ENCODE measurements around the gene RUNX1.

The RUNX1 gene

DNA sequence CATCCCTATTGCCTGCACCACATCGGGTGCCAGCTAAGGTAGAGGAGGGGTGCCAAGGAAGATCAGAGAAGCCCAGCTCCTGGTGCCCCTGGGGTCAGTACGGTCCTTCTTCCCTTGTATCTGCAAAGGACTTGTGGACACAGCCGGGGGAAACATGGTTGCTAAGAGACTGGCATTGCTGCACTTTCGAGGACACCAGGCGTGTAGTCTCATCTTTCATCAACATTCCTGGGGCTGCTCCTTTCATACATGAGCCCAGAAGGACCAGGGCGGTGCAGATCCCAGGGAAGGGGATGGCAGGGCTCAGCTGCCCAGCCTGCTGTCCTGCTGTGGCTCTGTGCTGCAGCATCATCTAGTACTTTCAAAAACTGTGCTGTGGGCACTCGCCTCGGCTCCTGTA lies 61.0 kb downstream of the RUNX1 start:
- TF ChIP-seq, protein P1, sequence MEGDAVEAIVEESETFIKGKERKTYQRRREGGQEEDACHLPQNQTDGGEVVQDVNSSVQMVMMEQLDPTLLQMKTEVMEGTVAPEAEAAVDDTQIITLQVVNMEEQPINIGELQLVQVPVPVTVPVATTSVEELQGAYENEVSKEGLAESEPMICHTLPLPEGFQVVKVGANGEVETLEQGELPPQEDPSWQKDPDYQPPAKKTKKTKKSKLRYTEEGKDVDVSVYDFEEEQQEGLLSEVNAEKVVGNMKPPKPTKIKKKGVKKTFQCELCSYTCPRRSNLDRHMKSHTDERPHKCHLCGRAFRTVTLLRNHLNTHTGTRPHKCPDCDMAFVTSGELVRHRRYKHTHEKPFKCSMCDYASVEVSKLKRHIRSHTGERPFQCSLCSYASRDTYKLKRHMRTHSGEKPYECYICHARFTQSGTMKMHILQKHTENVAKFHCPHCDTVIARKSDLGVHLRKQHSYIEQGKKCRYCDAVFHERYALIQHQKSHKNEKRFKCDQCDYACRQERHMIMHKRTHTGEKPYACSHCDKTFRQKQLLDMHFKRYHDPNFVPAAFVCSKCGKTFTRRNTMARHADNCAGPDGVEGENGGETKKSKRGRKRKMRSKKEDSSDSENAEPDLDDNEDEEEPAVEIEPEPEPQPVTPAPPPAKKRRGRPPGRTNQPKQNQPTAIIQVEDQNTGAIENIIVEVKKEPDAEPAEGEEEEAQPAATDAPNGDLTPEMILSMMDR (IDR thresholded peaks at IDR 0.05; ENCODE audit: low read depth, low read length, missing control alignments): no peak
- no peak overlapping the region for H3K4me3 ChIP-seq (ENCODE audit: low read depth, low read length)
- DNase-seq (ENCODE audit: low read depth): no peak
- in situ Hi-C loops (cut with HindIII; ENCODE audit: low sequenced_read_pairs): no loop called here

DNA sequence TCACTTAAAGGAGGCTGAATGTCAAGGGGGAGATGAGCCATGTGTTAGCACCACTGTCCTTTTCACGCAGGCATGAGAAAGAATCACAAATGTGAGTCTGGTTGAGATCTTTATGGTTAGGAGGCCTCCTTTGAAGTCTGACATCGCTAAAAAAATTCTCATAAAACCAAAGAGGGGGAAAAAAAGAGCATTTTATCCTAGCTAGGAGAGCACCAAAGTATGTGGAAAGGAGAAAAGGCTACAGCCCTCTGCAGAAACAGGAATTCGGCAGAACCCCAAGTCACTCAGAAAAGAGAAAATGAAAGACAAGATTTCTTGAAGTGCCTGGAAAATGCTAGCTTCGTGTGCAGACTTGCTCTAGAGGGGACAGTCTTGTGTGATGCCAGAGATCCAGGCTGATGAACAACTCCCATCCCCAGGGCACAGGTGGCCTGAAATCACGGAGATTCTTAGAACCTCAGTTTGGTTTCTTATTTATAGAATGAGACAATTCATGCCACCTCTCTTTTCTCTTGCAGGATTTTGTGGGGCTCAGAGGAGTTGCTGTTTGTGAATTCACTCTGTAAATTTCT lies 61.5 kb downstream of the RUNX1 start:
- in situ Hi-C loops (cut with HindIII; ENCODE audit: low sequenced_read_pairs): no loop called here
- H3K4me3 ChIP-seq (ENCODE audit: low read depth, low read length): no peak overlapping the region
- no peak for DNase-seq (ENCODE audit: low read depth)
- TF ChIP-seq, protein P1 (IDR thresholded peaks at IDR 0.05; ENCODE audit: low read depth, low read length, missing control alignments): no peak

DNA sequence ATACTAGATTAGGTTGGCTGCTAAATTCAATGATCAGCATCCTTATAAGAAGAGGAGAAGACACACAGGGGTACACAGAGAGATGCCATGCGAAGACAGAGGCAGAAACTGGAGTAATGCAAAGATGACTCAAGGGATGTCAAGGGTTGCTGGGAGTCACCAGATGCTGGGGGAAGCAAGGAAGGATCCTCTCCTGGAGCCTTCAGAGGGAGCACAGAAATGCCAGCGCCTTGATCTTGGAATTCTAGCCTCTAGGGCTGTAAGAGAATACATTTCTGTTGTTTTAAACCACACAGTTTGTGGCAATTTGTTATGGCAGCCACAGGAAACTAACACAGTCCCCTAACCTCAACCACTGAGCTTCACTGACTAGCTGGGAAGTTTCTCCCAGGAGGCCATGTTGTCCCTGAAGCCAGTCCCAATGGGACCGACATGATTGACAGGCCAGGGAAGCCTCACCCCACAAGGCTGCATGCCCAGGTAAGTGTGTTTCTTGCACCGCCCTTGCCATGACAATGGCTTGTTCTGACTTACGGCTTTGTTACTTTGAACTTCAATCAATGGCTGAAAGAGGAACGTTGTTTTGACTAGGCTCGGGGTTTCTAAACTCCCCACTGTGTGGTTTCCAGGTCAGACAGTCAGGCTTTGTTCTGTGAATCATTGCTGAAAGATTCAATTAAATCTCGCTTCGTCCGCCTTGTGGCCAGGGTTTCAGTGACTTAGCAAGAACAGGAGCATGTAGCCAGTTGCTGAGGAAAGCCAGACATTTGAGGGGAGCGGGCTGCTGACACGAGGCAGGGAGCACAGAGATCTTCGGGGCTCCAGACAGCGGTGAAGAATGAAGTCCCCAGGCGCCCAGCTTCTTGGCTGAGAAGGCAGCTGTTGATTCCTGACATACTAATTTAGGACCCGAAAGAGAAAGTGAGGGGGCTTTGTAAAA lies 62.3 kb downstream of the RUNX1 start:
- in situ Hi-C loops (cut with HindIII; ENCODE audit: low sequenced_read_pairs): no loop called here
- peak; percentile 84 for DNase-seq (ENCODE audit: low read depth)
- TF ChIP-seq, protein P1 (IDR thresholded peaks at IDR 0.05; ENCODE audit: low read depth, low read length, missing control alignments): peak; percentile 25
- no peak overlapping the region for H3K4me3 ChIP-seq (ENCODE audit: low read depth, low read length)

DNA sequence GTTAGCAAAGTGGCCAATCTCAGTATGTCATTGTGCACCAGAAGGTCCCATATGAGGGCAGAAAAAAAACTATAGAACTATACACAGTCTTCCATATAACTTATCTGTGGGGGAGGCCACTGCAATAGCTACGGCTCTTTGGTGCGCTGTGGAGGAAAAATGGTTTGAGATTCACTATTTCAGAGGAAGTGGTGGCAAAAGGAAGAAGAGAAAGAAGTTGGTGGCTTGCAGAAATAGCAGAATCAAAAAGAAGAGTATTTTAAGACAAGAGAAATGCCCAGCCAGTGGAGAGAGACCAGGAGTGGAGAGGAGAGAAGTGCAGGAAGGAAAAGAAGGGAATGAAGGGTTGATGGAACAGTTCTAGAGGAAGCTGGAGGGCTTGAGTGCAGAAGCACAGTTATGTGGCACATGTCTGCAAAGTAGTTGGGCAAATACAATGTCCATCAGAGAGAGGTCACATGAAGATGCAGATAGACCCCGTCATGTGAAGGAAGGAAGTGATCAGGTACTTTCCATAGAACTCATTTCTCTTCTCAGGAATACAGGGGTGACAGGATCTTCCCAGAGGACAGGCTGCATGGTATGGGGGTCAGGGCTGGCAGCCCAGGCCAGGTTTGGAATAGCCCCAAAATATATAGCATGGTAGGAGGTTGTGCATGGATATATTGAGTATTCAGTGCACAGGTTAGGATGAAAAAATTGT lies 64.6 kb downstream of the RUNX1 start:
- no peak overlapping the region for H3K4me3 ChIP-seq (ENCODE audit: low read depth, low read length)
- in situ Hi-C loops (cut with HindIII; ENCODE audit: low sequenced_read_pairs): no loop called here
- no peak for DNase-seq (ENCODE audit: low read depth)
- TF ChIP-seq, protein P1 (IDR thresholded peaks at IDR 0.05; ENCODE audit: low read depth, low read length, missing control alignments): no peak

DNA sequence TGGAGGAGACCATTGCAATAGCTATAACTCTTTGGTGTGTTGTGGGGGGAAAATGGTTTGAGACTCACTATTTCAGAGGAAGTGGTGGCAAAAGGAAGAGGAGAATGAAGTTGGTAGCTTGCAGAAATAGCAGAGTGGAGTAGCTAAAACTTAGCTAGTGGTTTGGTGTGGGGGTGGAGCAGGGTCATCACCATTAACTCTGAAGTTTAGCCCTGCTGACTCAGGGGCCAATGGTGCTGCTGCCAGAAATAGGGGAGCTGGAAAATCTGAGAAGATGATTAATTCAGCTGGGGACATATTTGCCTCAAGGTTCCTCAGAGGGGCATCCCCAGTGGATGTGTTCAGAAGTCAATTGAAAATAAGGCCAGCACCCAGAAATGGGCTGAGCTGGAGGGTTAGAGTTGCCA lies 65.4 kb downstream of the RUNX1 start:
- no peak overlapping the region for H3K4me3 ChIP-seq (ENCODE audit: low read depth, low read length)
- TF ChIP-seq, protein P1 (IDR thresholded peaks at IDR 0.05; ENCODE audit: low read depth, low read length, missing control alignments): no peak
- in situ Hi-C loops (cut with HindIII; ENCODE audit: low sequenced_read_pairs): no loop called here
- DNase-seq (ENCODE audit: low read depth): no peak

DNA sequence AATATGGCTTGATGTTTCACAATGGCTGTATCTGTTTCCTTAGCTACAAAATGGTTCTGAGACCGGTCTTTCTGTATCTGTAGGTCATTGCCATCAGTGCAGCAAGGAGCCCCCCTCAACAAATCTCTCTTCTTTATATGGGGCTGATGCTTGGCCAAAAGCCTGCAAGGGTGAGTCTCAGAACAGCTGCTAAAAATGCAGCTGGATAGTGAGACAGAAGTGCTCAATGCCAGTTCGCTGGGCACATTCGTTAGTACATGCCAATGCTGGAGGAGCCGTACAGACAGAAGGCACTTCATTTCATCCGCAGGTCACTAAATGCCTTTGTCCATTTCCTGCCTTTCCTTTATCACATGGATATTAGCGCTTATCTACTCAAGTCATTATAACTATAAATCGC lies 67.3 kb downstream of the RUNX1 start:
- in situ Hi-C loops (cut with HindIII; ENCODE audit: low sequenced_read_pairs): no loop called here

More for the DNA sequence above, 67.3 kb downstream of the RUNX1 start:
- no peak overlapping the region for H3K4me3 ChIP-seq (ENCODE audit: low read depth, low read length)
- TF ChIP-seq, protein P1 (IDR thresholded peaks at IDR 0.05; ENCODE audit: low read depth, low read length, missing control alignments): no peak
- no peak for DNase-seq (ENCODE audit: low read depth)
